Common myeloid progenitor, CD34-positive (primary cell): Measurements from ENCODE around the gene RNF5.

Source experiments
- CTCF ChIA-PET: fragments of 350-600 bp; sonication (Branson Sonifier 250); formaldehyde crosslinking; loops from one replicate; lab custom pipeline; 2021; ENCODE audit warnings: antibody characterized with exemption; lab: Charles Lee
- POLR2A ChIA-PET: fragments of 350-600 bp; sonication (Branson Sonifier 250); formaldehyde crosslinking; loops from one replicate; lab custom pipeline; 2021; ENCODE audit warnings: antibody characterized with exemption; lab: Charles Lee
- DNase-seq, 3 donors: peaks; one replicate each; pipeline versions ENCODE4 v3.0.0 to v3.0.0-alpha.2; 2013
- H3K27ac ChIP-seq, 2 experiments: 1 replicate in 1 of 2; 2 replicates in 1 of 2; pipeline ENCODE4 v1.7.0; 2013; ENCODE audit warnings: inconsistent platforms in 2 of 2, low read length in 2 of 2, mild to moderate bottlenecking in 2 of 2, low read depth in 1 of 2, moderate library complexity in 1 of 2; ENCODE audit not compliant: severe bottlenecking in 2 of 2, insufficient read depth in 1 of 2, poor library complexity in 1 of 2
- H3K27me3 ChIP-seq, 5 experiments: replicated peaks in 2 of 5; 1 replicate in 3 of 5; 2 replicates in 2 of 5; pipeline versions ENCODE4 v1.6.1 to v1.7.0; 2013; ENCODE audit warnings: low read length in 4 of 5, mild to moderate bottlenecking in 2 of 5, moderate library complexity in 2 of 5, inconsistent platforms in 1 of 5; ENCODE audit not compliant: insufficient read depth in 5 of 5, control insufficient read depth in 4 of 5
- H3K36me3 ChIP-seq, 4 experiments: 1 replicate in 2 of 4; 2 replicates in 2 of 4; pipeline versions ENCODE4 v1.6.1 to v1.7.0; 2013; ENCODE audit warnings: low read length in 3 of 4, control low read depth in 1 of 4, mild to moderate bottlenecking in 1 of 4; ENCODE audit not compliant: control insufficient read depth in 4 of 4, insufficient read depth in 4 of 4
- H3K4me1 ChIP-seq, 4 experiments: 1 replicate in 3 of 4; 2 replicates in 1 of 4; pipeline versions ENCODE4 v1.6.1 to v1.7.1; 2013; ENCODE audit warnings: low read length in 3 of 4, mild to moderate bottlenecking in 3 of 4, control low read depth in 1 of 4, inconsistent platforms in 1 of 4, moderate library complexity in 1 of 4; ENCODE audit not compliant: control insufficient read depth in 4 of 4, insufficient read depth in 4 of 4; ENCODE audit errors: control extremely low read depth in 1 of 4
- H3K4me3 ChIP-seq, 7 experiments: 1 replicate in 4 of 7; 2 replicates in 3 of 7; pipeline versions ENCODE4 v1.5.1 to v1.7.0; 2013; ENCODE audit warnings: mild to moderate bottlenecking in 7 of 7, low read length in 6 of 7, moderate library complexity in 6 of 7, inconsistent platforms in 2 of 7, low read depth in 2 of 7, control low read depth in 1 of 7; ENCODE audit not compliant: insufficient read depth in 4 of 7, control insufficient read depth in 1 of 7; ENCODE audit errors: extremely low read depth in 1 of 7
- H3K9me3 ChIP-seq, 5 experiments: 1 replicate in 4 of 5; 2 replicates in 1 of 5; pipeline versions ENCODE4 v1.6.1 to v1.7.1; 2013; ENCODE audit warnings: low read length in 4 of 5, mild to moderate bottlenecking in 2 of 5, inconsistent platforms in 1 of 5, low read depth in 1 of 5, moderate library complexity in 1 of 5; ENCODE audit not compliant: control insufficient read depth in 4 of 5, insufficient read depth in 2 of 5; ENCODE audit errors: control extremely low read depth in 1 of 5
- WGBS: methylation state at CpG from one replicate; pipeline ENCODE4 v1.1.5; 2013; ENCODE audit not compliant: insufficient coverage; 5-methylcytosine and 5-hydroxymethylcytosine counted together

The RNF5 gene

DNA sequence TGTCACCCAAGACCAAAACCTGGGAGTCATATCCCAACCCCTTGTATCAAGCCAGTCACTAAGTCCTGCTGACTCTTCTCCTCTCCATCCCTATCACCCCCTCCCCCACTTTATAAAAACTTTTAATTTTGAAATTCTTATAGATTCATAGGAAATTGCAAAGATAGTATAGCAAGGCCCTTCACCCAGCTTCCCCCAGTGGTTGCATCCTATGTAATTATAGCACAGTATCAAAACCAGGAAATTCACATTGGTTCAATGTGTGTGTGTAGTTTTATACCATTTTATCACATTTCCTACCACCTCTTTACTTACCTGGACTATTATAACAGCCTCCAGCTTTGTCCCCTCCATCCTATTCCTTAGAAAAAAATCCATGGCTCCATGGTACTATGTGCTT, 20.2 kb upstream of the RNF5 start:
- CTCF ChIA-PET: interaction anchor here (0.8 to 3.4 kb wide), 6 partner anchors 9 to 123 kb away, joined by 3 to 13 read pairs (median 3); no protein-coding TSS in a partner anchor
- Histone ChIP-seq H3K36me3 (peaks cover 5 to 39% (median 26%) of the 10 kb centered on the region in 4 experiments), H3K4me1 (peaks cover 0 to 26% (median 22%) of the 10 kb centered on the region in 4 experiments), H3K27ac (no peak overlapping the region), H3K4me3 (no peak overlapping the region), H3K9me3 (no peaks in the 10 kb centered on the region), H3K27me3 (no peaks in the 10 kb centered on the region)
- DNase-seq: no peak
- POLR2A ChIA-PET: interaction anchor here (1.2 kb wide), 1 partner anchor 29 kb away, joined by 4 read pairs; no protein-coding TSS in a partner anchor

DNA sequence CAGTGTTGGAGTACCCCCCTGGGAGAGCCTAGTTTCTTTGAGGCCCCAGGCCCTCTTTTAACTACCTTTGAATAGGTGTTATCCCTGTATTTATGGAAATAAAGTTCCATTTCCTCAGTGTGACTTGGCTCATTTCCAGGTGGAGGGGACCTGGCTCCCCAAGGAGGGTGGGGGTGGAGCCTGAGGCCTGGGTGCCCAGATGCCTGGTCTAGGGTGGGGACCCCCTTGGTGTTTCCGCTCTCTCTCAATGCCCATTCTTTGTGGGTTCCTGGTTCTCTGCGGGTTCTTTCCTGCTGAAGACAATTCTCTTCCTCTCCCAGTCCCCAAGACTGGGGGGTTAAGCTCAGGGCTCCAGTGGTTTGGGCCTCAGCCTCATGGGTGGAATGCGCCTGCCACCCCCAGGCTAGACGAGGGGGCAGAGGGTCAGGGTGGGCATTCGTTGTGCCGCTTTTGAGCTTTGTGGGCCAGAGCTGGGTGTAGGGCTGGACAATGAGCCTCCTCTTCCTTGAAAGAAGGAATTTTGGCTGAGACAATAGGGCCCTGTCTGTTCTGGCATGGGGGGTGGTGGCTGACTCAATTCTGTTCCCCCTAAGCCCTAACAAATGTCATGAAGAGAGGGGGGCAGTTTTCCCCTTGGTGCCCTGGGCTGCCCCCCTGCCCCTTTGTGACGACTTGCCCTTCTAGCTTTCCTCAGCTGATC, 14.5 kb upstream of the RNF5 start:
- Histone ChIP-seq H3K27me3 (no peaks in the 10 kb centered on the region), H3K4me1 (no peaks in the 10 kb centered on the region), H3K27ac (no peak overlapping the region), H3K36me3 (peaks cover 7 to 55% (median 37%) of the 10 kb centered on the region in 4 experiments), H3K4me3 (no peak overlapping the region), H3K9me3 (no peaks in the 10 kb centered on the region)
- WGBS: 93% methylated on average over 6 of the region's 7 CpGs
- POLR2A ChIA-PET: no interaction called here
- CTCF ChIA-PET: interaction anchor here (0.6 to 1.9 kb wide), 5 partner anchors 9 to 94 kb away, joined by 3 to 4 read pairs (median 3); no protein-coding TSS in a partner anchor
- no peak for DNase-seq

DNA sequence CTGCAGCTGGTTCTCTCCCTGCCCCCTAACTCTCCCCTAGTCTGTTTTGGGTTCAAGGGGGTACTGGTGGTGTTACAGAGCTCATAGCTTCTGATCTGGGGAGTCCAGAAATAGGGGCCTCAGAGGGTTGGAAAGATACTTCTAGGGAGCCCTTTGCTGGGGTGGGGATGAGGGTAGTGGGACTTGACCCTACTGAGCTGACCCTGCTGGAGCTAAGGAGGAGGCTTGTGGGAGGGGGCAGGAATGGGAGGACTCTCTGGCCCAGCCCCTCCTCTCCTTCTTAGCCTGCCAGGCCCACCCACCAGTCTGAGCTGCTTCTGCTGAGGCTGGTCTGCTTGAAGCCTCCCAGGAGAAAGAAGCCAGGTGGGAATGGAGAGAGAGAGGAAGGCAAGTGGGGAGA, 13.9 kb upstream of the RNF5 start, which contains the start of gene EGFL8:
Gene EGFL8, plus strand, starts transcription at position 301 of the 400 bp plus-strand sequence. CDS start 1,571 bp downstream, outside the sequence.
- Histone ChIP-seq H3K9me3 (no peaks in the 10 kb centered on the region), H3K27me3 (no peaks in the 10 kb centered on the region), H3K27ac (no peak within 1 kb of the TSS), H3K4me3 (no peak within 1 kb of the TSS), H3K36me3 (peaks cover 7 to 56% (median 39%) of the 10 kb centered on the region in 4 experiments), H3K4me1 (no peaks in the 10 kb centered on the region)
- ChIA-PET CTCF (interaction anchor here (0.6 to 2.2 kb wide), 7 partner anchors 9 to 94 kb away, joined by 3 to 11 read pairs (median 3); no protein-coding TSS in a partner anchor), POLR2A (no interaction called here)
- DNase-seq: no peak

DNA sequence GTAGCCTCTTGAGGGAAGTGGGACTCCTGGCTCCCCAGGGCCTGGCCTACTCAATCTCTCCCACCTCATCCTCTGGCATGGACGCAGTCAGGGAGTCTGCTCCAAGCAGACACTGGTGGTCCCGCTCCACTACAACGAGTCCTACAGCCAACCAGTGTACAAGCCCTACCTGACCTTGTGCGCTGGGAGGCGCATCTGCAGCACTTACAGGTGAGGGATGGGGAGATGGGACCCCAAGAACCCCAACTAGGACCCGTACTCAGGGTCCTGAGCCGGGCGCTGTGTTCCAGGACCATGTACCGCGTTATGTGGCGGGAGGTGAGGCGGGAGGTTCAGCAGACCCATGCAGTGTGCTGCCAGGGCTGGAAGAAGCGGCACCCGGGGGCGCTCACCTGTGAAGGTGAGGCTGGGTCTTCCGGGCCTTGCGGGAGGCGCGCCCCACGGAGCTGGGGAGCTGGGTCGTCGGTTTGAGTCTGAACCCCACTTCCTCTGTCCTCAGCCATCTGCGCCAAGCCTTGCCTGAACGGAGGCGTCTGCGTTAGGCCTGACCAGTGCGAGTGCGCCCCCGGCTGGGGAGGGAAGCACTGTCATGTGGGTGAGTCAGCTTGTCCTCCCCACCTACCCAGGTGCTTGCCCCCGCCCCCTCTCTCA, 11.7 kb upstream of the RNF5 start:
- Histone ChIP-seq H3K27ac (no peak overlapping the region), H3K36me3 (peaks cover 13 to 78% (median 54%) of the 10 kb centered on the region in 4 experiments), H3K9me3 (no peaks in the 10 kb centered on the region), H3K4me1 (no peaks in the 10 kb centered on the region), H3K27me3 (no peaks in the 10 kb centered on the region), H3K4me3 (no peak overlapping the region)
- CTCF ChIA-PET: interaction anchor here (1.2 to 2.2 kb wide), 3 partner anchors 8 to 25 kb away, joined by 3 to 11 read pairs (median 3); no protein-coding TSS in a partner anchor
- WGBS: 97% methylated on average over 22 of the region's 30 CpGs
- POLR2A ChIA-PET: interaction anchor here (0.7 kb wide), 1 partner anchor 533 kb away, joined by 3 read pairs; no protein-coding TSS in a partner anchor
- no peak for DNase-seq

DNA sequence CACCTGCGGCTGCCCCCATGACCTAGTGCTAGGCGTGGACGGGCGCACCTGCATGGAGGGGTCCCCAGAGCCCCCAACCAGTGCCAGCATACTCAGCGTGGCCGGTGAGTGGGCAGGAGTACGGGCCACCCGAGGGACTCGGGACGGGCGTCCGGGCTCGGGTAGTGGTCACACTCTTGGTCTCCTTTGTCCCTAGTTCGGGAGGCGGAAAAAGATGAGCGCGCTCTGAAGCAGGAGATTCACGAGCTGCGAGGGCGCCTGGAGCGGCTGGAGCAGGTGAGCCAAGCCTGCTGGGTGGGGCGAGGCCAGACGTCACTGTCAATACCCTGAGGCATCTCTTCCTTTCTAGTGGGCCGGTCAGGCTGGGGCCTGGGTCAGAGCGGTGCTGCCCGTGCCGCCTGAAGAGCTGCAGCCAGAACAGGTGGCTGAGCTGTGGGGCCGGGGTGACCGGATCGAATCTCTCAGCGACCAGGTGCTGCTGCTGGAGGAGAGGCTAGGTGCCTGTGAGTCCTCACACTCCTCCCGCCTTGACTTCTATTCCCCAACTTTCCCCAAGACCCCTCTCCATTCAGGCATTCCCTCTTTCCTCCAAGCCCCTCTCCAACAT, 10.9 kb upstream of the RNF5 start:
- ChIA-PET CTCF (interaction anchor here (1.2 kb wide), 1 partner anchor 9 kb away, joined by 3 read pairs; no protein-coding TSS in a partner anchor), POLR2A (no interaction called here)
- Histone ChIP-seq H3K27ac (peak overlapping the region in 1 of 2 experiments; percentile 77), H3K27me3 (no peaks in the 10 kb centered on the region), H3K36me3 (peaks cover 13 to 78% (median 54%) of the 10 kb centered on the region in 4 experiments), H3K9me3 (no peaks in the 10 kb centered on the region), H3K4me3 (no peak overlapping the region), H3K4me1 (no peaks in the 10 kb centered on the region)
- no peak for DNase-seq
- 98% methylated on average over 29 of the region's 32 CpGs for whole genome bisulfite sequencing

DNA sequence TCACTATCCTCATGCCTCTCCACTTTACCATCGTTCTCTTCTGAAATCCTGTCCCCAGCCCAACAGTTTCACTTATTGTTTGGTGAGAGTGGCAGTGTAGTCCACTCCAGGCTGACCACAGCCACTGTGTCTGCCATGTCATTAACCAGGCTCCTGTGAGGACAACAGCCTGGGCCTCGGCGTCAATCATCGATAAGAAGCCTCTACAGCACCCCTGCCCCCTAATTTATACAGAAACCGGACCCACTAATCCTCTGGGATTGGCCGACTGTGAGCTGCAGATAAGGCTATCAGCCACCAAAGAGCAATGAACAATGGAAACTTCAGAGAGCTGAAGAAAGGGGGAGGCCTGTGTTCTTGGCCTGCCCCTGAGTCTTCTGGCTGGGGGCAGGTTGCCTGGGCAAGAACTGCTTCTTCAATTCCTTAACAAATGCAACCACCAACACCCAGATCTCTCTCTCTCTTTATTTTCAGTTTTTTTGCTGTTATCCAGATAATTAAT, 10.4 kb upstream of the RNF5 start:
- POLR2A ChIA-PET: no interaction called here
- peaks cover 13 to 73% (median 49%) of the 10 kb centered on the region in 4 experiments for H3K36me3 ChIP-seq
- H3K27ac ChIP-seq: peak overlapping the region in 1 of 2 experiments; percentile 77
- DNase-seq: no peak
- no CpG with 5 or more reads among the region's 6 CpGs for WGBS
- peaks cover 0 to under 1% (median under 1%) of the 10 kb centered on the region in 4 experiments for H3K4me1 ChIP-seq
- no peaks in the 10 kb centered on the region for H3K27me3 ChIP-seq
- CTCF ChIA-PET: no interaction called here
- H3K4me3 ChIP-seq: no peak overlapping the region
- no peaks in the 10 kb centered on the region for H3K9me3 ChIP-seq
